DOHH2 (cell line): ENCODE results near the gene CAMSAP1.

Experiments
- H3F3A ChIP-seq: fragments of 200-600 bp; sonication (generic), shearing (Covaris generic); 2 replicates; pipeline ENCODE4 v1.6.0; 2016; ENCODE audit warnings: antibody characterized with exemption, mild to moderate bottlenecking; ENCODE audit not compliant: control insufficient read depth, insufficient read depth
- H3K27ac ChIP-seq: fragments of 200-600 bp; sonication (generic); 2 replicates; pipeline ENCODE4 v1.5.1; 2014; ENCODE audit warnings: low read depth, mild to moderate bottlenecking, low read length, moderate library complexity
- H3K27me3 ChIP-seq: fragments of 200-600 bp; sonication (generic); 2 replicates; pipeline ENCODE4 v1.6.1; 2014; ENCODE audit warnings: mild to moderate bottlenecking, low read length, mixed read lengths; ENCODE audit not compliant: control insufficient read depth
- H3K36me3 ChIP-seq: fragments of 200-600 bp; sonication (generic); 2 replicates; pipeline ENCODE4 v1.6.1; 2014; ENCODE audit warnings: mild to moderate bottlenecking, low read length, moderate library complexity, mixed read lengths; ENCODE audit not compliant: control insufficient read depth
- H3K4me1 ChIP-seq: fragments of 200-600 bp; sonication (generic); 2 replicates; pipeline ENCODE4 v1.6.1; 2014; ENCODE audit warnings: mild to moderate bottlenecking, low read length, mixed read lengths; ENCODE audit not compliant: control insufficient read depth
- H3K4me2 ChIP-seq: fragments of 200-600 bp; sonication (generic); 2 replicates; pipeline ENCODE4 v1.6.0; 2014; ENCODE audit warnings: mild to moderate bottlenecking, low read length, moderate library complexity
- H3K4me3 ChIP-seq: fragments of 200-600 bp; sonication (generic); 2 replicates; pipeline ENCODE4 v1.5.1; 2014; ENCODE audit warnings: mild to moderate bottlenecking, low read length, mixed read lengths
- H3K79me2 ChIP-seq: fragments of 200-600 bp; sonication (generic); 2 replicates; pipeline ENCODE4 v1.6.1; 2014; ENCODE audit warnings: mild to moderate bottlenecking, low read length, mixed read lengths; ENCODE audit not compliant: control insufficient read depth
- H3K9me2 ChIP-seq: fragments of 200-600 bp; sonication (generic); replicated peaks from 2 replicates; pipeline ENCODE4 v1.6.1; 2014; ENCODE audit warnings: mild to moderate bottlenecking, low read length, mixed read lengths; ENCODE audit not compliant: control insufficient read depth
- H3K9me3 ChIP-seq: fragments of 200-600 bp; sonication (generic); 2 replicates; pipeline ENCODE4 v1.6.1; 2014; ENCODE audit warnings: antibody characterized with exemption, low read length, mixed read lengths; ENCODE audit not compliant: control insufficient read depth, insufficient read depth
- H4K20me1 ChIP-seq: fragments of 200-600 bp; sonication (generic); 2 replicates; pipeline ENCODE4 v1.6.0; 2014; ENCODE audit warnings: low read depth, mild to moderate bottlenecking, antibody characterized with exemption, low read length, moderate library complexity; ENCODE audit not compliant: control insufficient read depth, insufficient read depth
- EZH2phosphoT487 ChIP-seq: fragments of 200-600 bp; sonication (generic); IDR thresholded peaks from 2 replicates; pipeline ENCODE4 v1.6.1; 2017; ENCODE audit warnings: borderline replicate concordance, mild to moderate bottlenecking, antibody characterized with exemption, low read length, moderate library complexity, mixed read lengths
- TF ChIP-seq, protein P1 (sequence below): fragments of 200-600 bp; sonication (generic); IDR thresholded peaks from one replicate; pipeline ENCODE4 v1.5.1; 2014; ENCODE audit warnings: antibody characterized with exemption, mild to moderate bottlenecking, low read depth, low read length; ENCODE audit not compliant: poor library complexity, severe bottlenecking

The CAMSAP1 gene

DNA sequence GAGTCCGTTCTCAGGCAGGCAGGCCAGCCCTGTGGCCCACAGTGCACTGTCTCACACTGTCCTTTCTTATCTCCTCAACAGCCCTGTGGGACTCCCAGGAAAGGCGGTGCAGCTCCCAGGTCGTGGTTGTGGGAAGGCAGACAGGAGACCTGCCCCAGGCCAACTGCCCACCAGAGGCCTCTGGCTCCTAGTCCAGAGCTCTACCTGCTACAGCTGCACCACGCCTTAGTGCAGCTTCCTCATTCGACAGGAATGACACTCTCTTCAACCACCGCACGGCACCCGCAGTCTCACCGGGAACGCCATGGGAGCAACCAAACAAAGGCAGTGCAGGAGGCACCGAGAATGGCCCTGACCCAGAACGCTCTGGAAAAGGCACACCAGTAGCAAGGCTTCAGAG is 25.3 kb downstream of the CAMSAP1 start:
- no peaks in the 10 kb centered on the region for H3K9me3 ChIP-seq
- peaks cover 35% of the 10 kb centered on the region for H4K20me1 ChIP-seq
- H3K27ac ChIP-seq: no peak overlapping the region
- TF ChIP-seq, protein P1, sequence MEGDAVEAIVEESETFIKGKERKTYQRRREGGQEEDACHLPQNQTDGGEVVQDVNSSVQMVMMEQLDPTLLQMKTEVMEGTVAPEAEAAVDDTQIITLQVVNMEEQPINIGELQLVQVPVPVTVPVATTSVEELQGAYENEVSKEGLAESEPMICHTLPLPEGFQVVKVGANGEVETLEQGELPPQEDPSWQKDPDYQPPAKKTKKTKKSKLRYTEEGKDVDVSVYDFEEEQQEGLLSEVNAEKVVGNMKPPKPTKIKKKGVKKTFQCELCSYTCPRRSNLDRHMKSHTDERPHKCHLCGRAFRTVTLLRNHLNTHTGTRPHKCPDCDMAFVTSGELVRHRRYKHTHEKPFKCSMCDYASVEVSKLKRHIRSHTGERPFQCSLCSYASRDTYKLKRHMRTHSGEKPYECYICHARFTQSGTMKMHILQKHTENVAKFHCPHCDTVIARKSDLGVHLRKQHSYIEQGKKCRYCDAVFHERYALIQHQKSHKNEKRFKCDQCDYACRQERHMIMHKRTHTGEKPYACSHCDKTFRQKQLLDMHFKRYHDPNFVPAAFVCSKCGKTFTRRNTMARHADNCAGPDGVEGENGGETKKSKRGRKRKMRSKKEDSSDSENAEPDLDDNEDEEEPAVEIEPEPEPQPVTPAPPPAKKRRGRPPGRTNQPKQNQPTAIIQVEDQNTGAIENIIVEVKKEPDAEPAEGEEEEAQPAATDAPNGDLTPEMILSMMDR: no peak
- TF ChIP-seq EZH2phosphoT487: no peak
- H3K4me2 ChIP-seq: no peak overlapping the region
- H3K9me2 ChIP-seq: no peaks in the 10 kb centered on the region
- H3F3A ChIP-seq: no peaks in the 10 kb centered on the region
- H3K36me3 ChIP-seq: no peaks in the 10 kb centered on the region
- H3K79me2 ChIP-seq: peaks cover 90% of the 10 kb centered on the region
- H3K27me3 ChIP-seq: no peaks in the 10 kb centered on the region
- peaks cover 2% of the 10 kb centered on the region; the same call in 1 of the 2 replicates for H3K4me1 ChIP-seq
- H3K4me3 ChIP-seq: no peak overlapping the region

DNA sequence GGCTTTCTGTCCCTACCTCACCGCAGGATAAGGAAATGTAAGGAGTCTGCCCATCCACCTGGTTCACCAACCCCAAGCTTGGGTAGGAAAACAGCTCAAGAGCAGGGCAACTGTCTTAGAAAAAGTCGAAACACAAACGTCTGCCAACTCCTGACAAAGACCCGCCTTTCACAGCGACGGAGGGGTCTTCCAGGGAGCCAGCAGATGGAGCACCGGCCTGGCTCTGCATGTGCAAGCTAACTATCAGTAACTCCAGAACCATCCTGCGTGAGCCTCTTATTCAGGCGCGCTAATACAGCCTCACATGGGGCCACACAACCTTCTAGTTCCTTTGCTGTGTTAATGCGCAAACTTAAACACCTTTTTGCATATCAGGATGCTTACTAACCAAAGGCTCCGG is 26.9 kb downstream of the CAMSAP1 start:
- no peaks in the 10 kb centered on the region for H3K36me3 ChIP-seq
- no peaks in the 10 kb centered on the region for H3K9me3 ChIP-seq
- H3F3A ChIP-seq: no peaks in the 10 kb centered on the region
- H3K9me2 ChIP-seq: no peaks in the 10 kb centered on the region
- H4K20me1 ChIP-seq: peaks cover 34% of the 10 kb centered on the region
- no peak overlapping the region for H3K4me3 ChIP-seq
- H3K27me3 ChIP-seq: no peaks in the 10 kb centered on the region
- H3K4me1 ChIP-seq: peaks cover 3% of the 10 kb centered on the region; the same call in 1 of the 2 replicates
- no peak overlapping the region for H3K4me2 ChIP-seq
- H3K79me2 ChIP-seq: peaks cover 89% of the 10 kb centered on the region
- no peak for TF ChIP-seq EZH2phosphoT487
- TF ChIP-seq, protein P1: no peak
- no peak overlapping the region for H3K27ac ChIP-seq

DNA sequence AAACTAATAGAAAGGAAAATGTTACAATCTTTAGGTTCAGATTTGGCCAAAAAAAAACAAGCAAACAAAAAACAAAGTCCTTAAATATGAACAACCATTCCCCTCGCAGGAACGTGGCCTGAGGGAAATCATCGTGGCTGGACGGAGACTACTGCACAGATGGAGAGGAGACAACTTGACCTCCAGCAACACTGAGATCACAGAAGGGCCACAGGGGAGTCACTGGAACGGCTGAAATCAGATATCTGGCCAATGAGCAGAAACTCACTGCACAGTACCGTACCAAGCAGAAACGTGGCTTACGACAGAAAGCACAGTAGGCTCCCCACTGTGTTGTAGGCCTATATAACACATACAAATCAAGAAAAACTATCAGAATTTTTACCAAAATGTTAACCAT is 27.7 kb downstream of the CAMSAP1 start:
- no peaks in the 10 kb centered on the region for H3K9me2 ChIP-seq
- H3K4me2 ChIP-seq: no peak overlapping the region
- H3K9me3 ChIP-seq: no peaks in the 10 kb centered on the region
- H3F3A ChIP-seq: no peaks in the 10 kb centered on the region
- H3K27me3 ChIP-seq: no peaks in the 10 kb centered on the region
- peaks cover 27% of the 10 kb centered on the region for H4K20me1 ChIP-seq
- TF ChIP-seq, protein P1: no peak
- TF ChIP-seq EZH2phosphoT487: no peak
- H3K27ac ChIP-seq: no peak overlapping the region
- H3K4me1 ChIP-seq: peaks cover 3% of the 10 kb centered on the region; the same call in 1 of the 2 replicates
- peaks cover 87% of the 10 kb centered on the region for H3K79me2 ChIP-seq
- H3K36me3 ChIP-seq: no peaks in the 10 kb centered on the region
- no peak overlapping the region for H3K4me3 ChIP-seq

DNA sequence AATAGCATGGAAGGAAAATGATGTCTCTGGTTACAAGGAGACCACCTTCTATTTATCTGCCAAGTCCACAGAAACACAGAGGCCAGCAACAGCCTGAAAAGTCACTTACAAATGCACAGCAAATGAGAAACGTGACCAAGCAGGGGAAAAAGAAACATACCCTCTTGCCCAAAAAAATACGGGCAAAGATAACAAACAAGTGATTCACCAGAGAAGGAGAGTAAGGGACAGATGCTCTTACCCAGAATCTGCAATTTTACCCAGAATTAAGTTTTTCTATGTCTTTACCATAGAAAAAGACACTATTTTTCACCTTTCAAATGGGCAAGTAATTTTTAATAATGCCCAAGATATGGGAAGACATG is 28.1 kb downstream of the CAMSAP1 start:
- Histone ChIP-seq H3K27me3 (no peaks in the 10 kb centered on the region), H3K9me3 (no peaks in the 10 kb centered on the region), H3K9me2 (no peaks in the 10 kb centered on the region), H3K4me3 (no peak overlapping the region), H3K79me2 (peaks cover 85% of the 10 kb centered on the region), H3F3A (no peaks in the 10 kb centered on the region), H3K27ac (no peak overlapping the region), H3K36me3 (no peaks in the 10 kb centered on the region), H3K4me2 (no peak overlapping the region), H4K20me1 (peaks cover 24% of the 10 kb centered on the region), H3K4me1 (peaks cover 3% of the 10 kb centered on the region; the same call in 1 of the 2 replicates)
- TF ChIP-seq EZH2phosphoT487: no peak
- TF ChIP-seq, protein P1: no peak
